Measurements from ENCODE around the gene TMEM217.

The TMEM217 gene

GRCh38 chr6:37207903-37208456 is 50.0 kb downstream of the TMEM217 start:
- no peaks in the 10 kb centered on the region for H3K36me3 Mint-ChIP-seq (ENCODE audit: low read depth)
- no peaks in the 10 kb centered on the region for H3K9me3 Mint-ChIP-seq
- no peaks in the 10 kb centered on the region for H3K27me3 Mint-ChIP-seq (ENCODE audit: low read depth)
- TF ChIP-seq, protein P1, sequence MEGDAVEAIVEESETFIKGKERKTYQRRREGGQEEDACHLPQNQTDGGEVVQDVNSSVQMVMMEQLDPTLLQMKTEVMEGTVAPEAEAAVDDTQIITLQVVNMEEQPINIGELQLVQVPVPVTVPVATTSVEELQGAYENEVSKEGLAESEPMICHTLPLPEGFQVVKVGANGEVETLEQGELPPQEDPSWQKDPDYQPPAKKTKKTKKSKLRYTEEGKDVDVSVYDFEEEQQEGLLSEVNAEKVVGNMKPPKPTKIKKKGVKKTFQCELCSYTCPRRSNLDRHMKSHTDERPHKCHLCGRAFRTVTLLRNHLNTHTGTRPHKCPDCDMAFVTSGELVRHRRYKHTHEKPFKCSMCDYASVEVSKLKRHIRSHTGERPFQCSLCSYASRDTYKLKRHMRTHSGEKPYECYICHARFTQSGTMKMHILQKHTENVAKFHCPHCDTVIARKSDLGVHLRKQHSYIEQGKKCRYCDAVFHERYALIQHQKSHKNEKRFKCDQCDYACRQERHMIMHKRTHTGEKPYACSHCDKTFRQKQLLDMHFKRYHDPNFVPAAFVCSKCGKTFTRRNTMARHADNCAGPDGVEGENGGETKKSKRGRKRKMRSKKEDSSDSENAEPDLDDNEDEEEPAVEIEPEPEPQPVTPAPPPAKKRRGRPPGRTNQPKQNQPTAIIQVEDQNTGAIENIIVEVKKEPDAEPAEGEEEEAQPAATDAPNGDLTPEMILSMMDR (IDR thresholded peaks at IDR 0.05; ENCODE audit: unreplicated experiment in 3 of 3), result peak; percentile 48 to 54 (median 54)
- peak overlapping the region in 1 of 3 experiments; percentile 17 for H3K27ac Mint-ChIP-seq
- H3K4me3 Mint-ChIP-seq, result no peak overlapping the region
- peaks cover 23% of the 10 kb centered on the region for H3K4me1 Mint-ChIP-seq

DNA sequence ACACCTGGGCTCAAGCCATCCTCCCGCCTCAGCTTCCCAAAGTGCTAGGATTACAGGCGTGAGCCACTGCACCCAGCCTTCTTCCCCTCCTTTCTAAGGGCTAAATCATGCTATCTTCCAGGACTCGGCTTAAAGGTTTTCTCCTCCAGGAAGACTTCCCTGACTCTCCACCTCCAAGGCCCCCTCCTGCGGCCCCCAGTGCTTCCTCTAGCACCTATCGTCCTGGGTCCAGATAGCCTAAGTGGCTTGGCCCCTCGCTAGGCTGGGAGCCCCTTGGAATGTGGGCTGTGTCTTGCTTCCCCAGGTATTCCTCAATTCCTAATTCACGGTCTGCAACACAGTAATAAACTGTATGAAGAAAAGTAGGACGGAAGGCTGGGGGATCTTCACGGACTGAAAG is 51.3 kb downstream of the TMEM217 start:
- Mint-ChIP-seq H3K9me3 (no peaks in the 10 kb centered on the region), H3K36me3 (ENCODE audit: low read depth) (no peaks in the 10 kb centered on the region), H3K27ac (peak overlapping the region in 1 of 3 experiments; percentile 57), H3K4me3 (no peak overlapping the region), H3K27me3 (ENCODE audit: low read depth) (no peaks in the 10 kb centered on the region), H3K4me1 (peaks cover 30% of the 10 kb centered on the region)
- TF ChIP-seq, protein P1 (IDR thresholded peaks at IDR 0.05; ENCODE audit: unreplicated experiment in 3 of 3), result no peak

- Mint-ChIP-seq H3K4me3 (no peak overlapping the region), H3K4me1 (peaks cover 30% of the 10 kb centered on the region), H3K36me3 (ENCODE audit: low read depth) (no peaks in the 10 kb centered on the region), H3K9me3 (no peaks in the 10 kb centered on the region), H3K27ac (no peak overlapping the region), H3K27me3 (ENCODE audit: low read depth) (no peaks in the 10 kb centered on the region)
- TF ChIP-seq, protein P1 (IDR thresholded peaks at IDR 0.05; ENCODE audit: unreplicated experiment in 3 of 3), result no peak
Measured at GRCh38 chr6:37205997-37206340, 52.0 kb downstream of the TMEM217 start.

DNA sequence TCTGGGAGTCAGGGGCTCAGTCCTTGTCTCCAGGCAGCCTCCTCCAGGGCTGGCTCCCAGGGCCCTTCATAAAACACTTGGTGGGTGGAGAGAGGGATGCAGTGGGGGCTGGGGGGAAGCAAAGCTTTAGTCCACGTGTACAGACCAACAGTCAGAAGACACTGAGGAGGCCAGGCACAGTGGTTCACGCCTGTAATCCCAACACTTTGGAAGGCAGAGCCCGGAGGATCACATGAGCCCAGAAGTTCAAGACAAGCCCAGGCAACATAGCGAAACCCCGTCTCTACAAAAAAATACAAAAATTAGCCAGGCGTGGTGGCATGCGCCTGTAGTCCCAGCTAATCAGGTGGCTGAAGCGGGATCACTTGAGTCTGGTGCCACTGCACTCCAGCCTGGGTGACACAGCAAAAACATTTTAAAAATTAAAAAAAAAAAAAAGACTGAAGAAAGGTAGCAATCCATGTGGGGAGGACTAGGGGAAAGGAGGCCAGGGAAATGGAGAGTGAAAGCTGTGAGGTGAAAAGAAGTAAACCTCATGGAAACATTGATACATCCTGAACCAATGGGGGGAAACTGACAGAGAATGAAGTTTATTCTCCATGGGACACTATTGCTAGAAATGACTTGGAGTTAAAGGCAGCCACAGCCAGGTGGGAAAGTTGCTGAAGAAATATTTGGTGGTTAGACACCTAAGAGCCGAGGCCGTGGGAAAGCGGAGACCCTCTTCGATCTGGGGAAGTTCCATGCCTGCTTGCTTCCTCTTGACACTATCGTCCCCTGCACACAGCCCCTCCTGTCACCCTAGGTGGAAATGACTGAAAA is 52.6 kb downstream of the TMEM217 start:
- Mint-ChIP-seq H3K4me3 (no peak overlapping the region), H3K27me3 (ENCODE audit: low read depth) (no peaks in the 10 kb centered on the region), H3K4me1 (peaks cover 30% of the 10 kb centered on the region), H3K36me3 (ENCODE audit: low read depth) (no peaks in the 10 kb centered on the region), H3K9me3 (no peaks in the 10 kb centered on the region), H3K27ac (no peak overlapping the region)
- TF ChIP-seq, protein P1 (IDR thresholded peaks at IDR 0.05; ENCODE audit: unreplicated experiment in 3 of 3), result no peak

DNA sequence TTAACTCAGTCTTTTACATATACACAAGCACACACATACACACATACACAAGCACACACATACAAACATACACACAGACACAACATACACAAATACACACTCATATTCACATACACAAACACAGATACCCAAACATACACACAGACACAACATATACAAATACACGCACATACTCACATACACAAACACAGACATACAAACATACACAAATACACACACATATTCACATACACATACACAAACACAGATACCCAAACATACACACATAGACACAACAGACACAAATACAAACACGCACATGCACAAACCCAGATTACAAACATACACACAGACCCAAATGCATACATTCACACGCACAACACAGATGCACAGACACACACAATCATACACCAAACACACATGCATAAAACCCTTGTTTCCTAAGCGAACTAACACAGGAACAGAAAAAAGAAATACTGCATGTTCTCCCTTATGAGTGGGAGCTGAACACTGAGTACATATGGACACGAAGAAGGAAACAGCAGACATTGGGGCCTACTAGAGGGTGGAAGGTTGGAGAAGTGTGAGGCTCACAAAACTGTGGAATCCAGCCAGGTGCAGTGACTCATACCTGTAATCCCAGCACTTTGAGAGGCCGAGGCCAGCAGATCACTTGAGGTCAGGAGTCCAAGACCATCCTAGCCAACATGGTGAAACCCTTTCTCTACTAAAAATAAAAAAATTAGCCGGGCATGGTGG is 53.8 kb downstream of the TMEM217 start:
- Mint-ChIP-seq H3K36me3 (ENCODE audit: low read depth) (no peaks in the 10 kb centered on the region), H3K9me3 (no peaks in the 10 kb centered on the region), H3K4me3 (no peak overlapping the region), H3K27ac (peak overlapping the region; percentile 1 to 70 (median 53)), H3K27me3 (ENCODE audit: low read depth) (no peaks in the 10 kb centered on the region), H3K4me1 (peaks cover 22% of the 10 kb centered on the region)
- TF ChIP-seq, protein P1 (IDR thresholded peaks at IDR 0.05; ENCODE audit: unreplicated experiment in 3 of 3), result no peak
